ENCODE results near the gene NRXN3. TPM values are rescaled to one million over a fixed set of nuclear protein-coding genes. Genes with fewer than 3 reads are reported as not detected.

NRXN3 gene
- total and polyA plus RNA-seq, 8 donors = 1.3 to 7.6 (median 1.5) TPM

GRCh38 chr14:78329371-78329770, 159.2 kb downstream of the NRXN3 start:
- Histone ChIP-seq H3K9me3 (no peaks in the 10 kb centered on the region), H3K4me1 (no peaks in the 10 kb centered on the region), H3K4me3 (no peak overlapping the region), H3K27me3 (no peaks in the 10 kb centered on the region), H3K36me3 (no peaks in the 10 kb centered on the region), H3K27ac (no peak overlapping the region)
- no peak for TF ChIP-seq CTCF (IDR thresholded peaks at IDR 0.05)
- DNase-seq (no peak), ATAC-seq (peak; percentile 13)
- intact Hi-C loops (cut with DNase I) = no loop called here

GRCh38 chr14:78335531-78335930, 165.4 kb downstream of the NRXN3 start:
- Histone ChIP-seq H3K27ac (no peak overlapping the region), H3K36me3 (no peaks in the 10 kb centered on the region), H3K4me1 (no peaks in the 10 kb centered on the region), H3K9me3 (no peaks in the 10 kb centered on the region), H3K27me3 (no peaks in the 10 kb centered on the region), H3K4me3 (no peak overlapping the region)
- no peak for TF ChIP-seq CTCF (IDR thresholded peaks at IDR 0.05)
- DNase-seq = no peak
- intact Hi-C loops (cut with DNase I) = no loop called here
- no peak for ATAC-seq

GRCh38 chr14:78340250-78340649, 170.1 kb downstream of the NRXN3 start:
- intact Hi-C loops (cut with DNase I) = no loop called here
- Histone ChIP-seq H3K36me3 (no peaks in the 10 kb centered on the region), H3K4me3 (no peak overlapping the region), H3K9me3 (no peaks in the 10 kb centered on the region), H3K4me1 (no peaks in the 10 kb centered on the region), H3K27ac (no peak overlapping the region), H3K27me3 (no peaks in the 10 kb centered on the region)
- TF ChIP-seq CTCF (IDR thresholded peaks at IDR 0.05) = no peak
- DNase-seq (no peak), ATAC-seq (no peak)

GRCh38 chr14:78341827-78342389, 171.7 kb downstream of the NRXN3 start:
- intact Hi-C loops (cut with DNase I) = no loop called here
- TF ChIP-seq CTCF (IDR thresholded peaks at IDR 0.05) = no peak
- Histone ChIP-seq H3K27me3 (no peaks in the 10 kb centered on the region), H3K27ac (no peak overlapping the region), H3K4me3 (no peak overlapping the region), H3K36me3 (no peaks in the 10 kb centered on the region), H3K9me3 (no peaks in the 10 kb centered on the region), H3K4me1 (no peaks in the 10 kb centered on the region)
- ATAC-seq = peak; percentile 96
- peak in 2 of 4 donors; percentile 5 to 36 for DNase-seq

- no peaks in the 10 kb centered on the region for H3K4me1 ChIP-seq
- no peak for TF ChIP-seq CTCF (IDR thresholded peaks at IDR 0.05)
- intact Hi-C loops (cut with DNase I) = no loop called here
- no peaks in the 10 kb centered on the region for H3K36me3 ChIP-seq
- ATAC-seq (no peak), DNase-seq (no peak)
- no peak overlapping the region for H3K27ac ChIP-seq
- no peaks in the 10 kb centered on the region for H3K9me3 ChIP-seq
- H3K27me3 ChIP-seq = no peaks in the 10 kb centered on the region
- H3K4me3 ChIP-seq = no peak overlapping the region
These were observed 172.7 kb downstream of the NRXN3 start for GRCh38 chr14:78342879-78343278.

Data from left lung (tissue), 10 donors.